Kidney epithelial cell (primary cell): Measurements from ENCODE around the gene GPR158. TPM values are rescaled to one million over a fixed set of nuclear protein-coding genes. Genes with fewer than 3 reads are reported as not detected.

Experiments
- DNase-seq: peaks from one replicate; pipeline ENCODE4 v3.0.0-alpha.2; 2010; ENCODE audit warnings: low read depth
- H3K27me3 ChIP-seq: 2 replicates; pipeline ENCODE4 v1.6.0; 2011; ENCODE audit warnings: low read length; ENCODE audit not compliant: control insufficient read depth, insufficient read depth
- H3K36me3 ChIP-seq: 2 replicates; pipeline ENCODE4 v1.5.1; 2011; ENCODE audit warnings: low read length; ENCODE audit not compliant: control insufficient read depth, insufficient read depth
- H3K4me3 ChIP-seq: 2 replicates; pipeline ENCODE4 v1.5.1; 2011; ENCODE audit warnings: low read depth, mild to moderate bottlenecking, control low read depth, low read length
- total RNA-seq: library from RNA; depleted of rRNA; stranded (reverse); fragments of >200 nt; gene quantifications from 2 replicates; pipeline ENCODE4 v1.2.3, GENCODE V29; 2015
- TF ChIP-seq, protein P1 (sequence below): IDR thresholded peaks from 2 replicates; pipeline ENCODE4 v1.5.1; 2011; ENCODE audit warnings: mild to moderate bottlenecking, moderate library complexity, low read length, control low read depth, inconsistent platforms; ENCODE audit not compliant: insufficient read depth, poor library complexity, severe bottlenecking

The GPR158 gene
- total RNA-seq, 1 donor from 2014 or later: not detected

DNA sequence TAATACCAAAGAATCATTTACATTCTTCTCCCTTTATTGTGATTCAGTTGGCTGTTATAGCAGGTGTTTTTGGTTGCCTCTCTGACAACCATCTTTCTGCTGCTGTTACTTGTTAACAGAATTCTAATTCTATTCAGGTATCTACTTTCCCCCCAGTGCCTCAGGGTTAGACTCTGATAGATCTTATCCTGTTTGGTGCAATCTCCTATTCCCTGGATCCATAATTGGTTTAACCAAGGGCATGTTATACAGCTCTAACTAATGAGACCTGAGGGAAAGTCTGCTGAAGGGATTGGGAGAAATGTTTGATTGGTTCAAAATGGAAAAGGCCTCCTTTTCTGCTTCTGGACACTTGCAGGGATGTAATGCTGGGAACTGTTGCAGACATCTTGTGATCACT is 161.5 kb downstream of the GPR158 start:
- Histone ChIP-seq H3K27me3 (no peaks in the 10 kb centered on the region), H3K4me3 (no peak overlapping the region), H3K36me3 (no peaks in the 10 kb centered on the region)
- DNase-seq: no peak
- TF ChIP-seq, protein P1, sequence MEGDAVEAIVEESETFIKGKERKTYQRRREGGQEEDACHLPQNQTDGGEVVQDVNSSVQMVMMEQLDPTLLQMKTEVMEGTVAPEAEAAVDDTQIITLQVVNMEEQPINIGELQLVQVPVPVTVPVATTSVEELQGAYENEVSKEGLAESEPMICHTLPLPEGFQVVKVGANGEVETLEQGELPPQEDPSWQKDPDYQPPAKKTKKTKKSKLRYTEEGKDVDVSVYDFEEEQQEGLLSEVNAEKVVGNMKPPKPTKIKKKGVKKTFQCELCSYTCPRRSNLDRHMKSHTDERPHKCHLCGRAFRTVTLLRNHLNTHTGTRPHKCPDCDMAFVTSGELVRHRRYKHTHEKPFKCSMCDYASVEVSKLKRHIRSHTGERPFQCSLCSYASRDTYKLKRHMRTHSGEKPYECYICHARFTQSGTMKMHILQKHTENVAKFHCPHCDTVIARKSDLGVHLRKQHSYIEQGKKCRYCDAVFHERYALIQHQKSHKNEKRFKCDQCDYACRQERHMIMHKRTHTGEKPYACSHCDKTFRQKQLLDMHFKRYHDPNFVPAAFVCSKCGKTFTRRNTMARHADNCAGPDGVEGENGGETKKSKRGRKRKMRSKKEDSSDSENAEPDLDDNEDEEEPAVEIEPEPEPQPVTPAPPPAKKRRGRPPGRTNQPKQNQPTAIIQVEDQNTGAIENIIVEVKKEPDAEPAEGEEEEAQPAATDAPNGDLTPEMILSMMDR: no peak

DNA sequence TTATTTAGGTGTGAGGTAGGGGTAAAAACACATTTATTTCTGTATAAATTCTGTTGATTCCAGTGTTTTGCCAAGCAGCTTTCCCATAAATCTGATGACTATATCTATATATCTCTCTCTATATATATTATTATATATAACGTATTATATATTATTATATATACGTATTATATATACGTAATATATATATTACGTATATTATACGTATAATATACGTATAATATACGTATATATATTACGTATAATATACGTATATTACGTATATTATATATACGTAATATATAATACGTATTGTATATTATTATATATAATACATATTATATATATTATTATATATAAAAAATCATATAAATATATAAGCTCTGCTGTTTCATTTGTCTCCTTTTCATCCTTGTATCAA is 163.5 kb downstream of the GPR158 start:
- no peak for DNase-seq
- TF ChIP-seq, protein P1: no peak
- no peaks in the 10 kb centered on the region for H3K36me3 ChIP-seq
- no peaks in the 10 kb centered on the region for H3K27me3 ChIP-seq
- H3K4me3 ChIP-seq: no peak overlapping the region

DNA sequence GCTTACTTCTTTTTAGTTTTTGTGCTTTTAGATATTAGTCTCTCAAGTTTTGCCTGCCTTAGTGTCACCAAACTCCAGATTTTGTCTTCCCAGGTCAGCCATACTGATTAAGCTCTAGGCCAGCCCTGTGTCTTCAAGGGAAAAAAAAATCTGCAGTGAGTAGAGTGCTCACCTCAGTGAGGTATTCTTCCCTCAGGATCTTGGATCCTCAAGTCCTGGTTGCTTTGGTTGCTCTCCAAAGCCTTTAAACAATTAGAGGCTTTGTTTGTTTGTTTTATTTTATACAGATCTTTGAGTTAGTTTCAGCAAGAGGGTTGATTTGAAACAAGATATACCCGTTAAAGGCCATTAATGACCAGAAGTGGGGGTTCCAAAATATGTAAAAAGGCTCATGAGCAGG is 165.2 kb downstream of the GPR158 start:
- no peak for DNase-seq
- Histone ChIP-seq H3K4me3 (no peak overlapping the region), H3K36me3 (no peaks in the 10 kb centered on the region), H3K27me3 (no peaks in the 10 kb centered on the region)
- TF ChIP-seq, protein P1: no peak

DNA sequence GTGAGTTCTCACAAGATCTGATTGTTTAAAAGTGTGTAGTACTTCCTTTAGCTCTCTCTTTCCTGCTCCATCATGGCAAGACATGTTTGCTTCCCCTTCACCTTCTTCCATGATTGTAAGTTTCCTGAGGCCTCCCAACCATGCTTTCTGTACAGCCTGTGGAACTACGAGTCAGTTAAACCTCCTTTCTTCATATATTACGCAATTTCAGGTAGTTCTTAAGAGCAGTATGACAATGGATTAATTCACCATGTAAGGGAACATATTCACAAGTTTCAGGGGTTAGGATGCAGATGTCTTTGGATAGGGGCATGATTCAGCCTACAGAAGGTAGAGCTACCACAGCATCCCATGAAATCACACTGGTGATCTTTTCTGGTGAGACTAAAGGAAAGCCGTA is 174.7 kb downstream of the GPR158 start:
- Histone ChIP-seq H3K4me3 (no peak overlapping the region), H3K36me3 (no peaks in the 10 kb centered on the region), H3K27me3 (no peaks in the 10 kb centered on the region)
- DNase-seq: no peak
- TF ChIP-seq, protein P1: no peak

DNA sequence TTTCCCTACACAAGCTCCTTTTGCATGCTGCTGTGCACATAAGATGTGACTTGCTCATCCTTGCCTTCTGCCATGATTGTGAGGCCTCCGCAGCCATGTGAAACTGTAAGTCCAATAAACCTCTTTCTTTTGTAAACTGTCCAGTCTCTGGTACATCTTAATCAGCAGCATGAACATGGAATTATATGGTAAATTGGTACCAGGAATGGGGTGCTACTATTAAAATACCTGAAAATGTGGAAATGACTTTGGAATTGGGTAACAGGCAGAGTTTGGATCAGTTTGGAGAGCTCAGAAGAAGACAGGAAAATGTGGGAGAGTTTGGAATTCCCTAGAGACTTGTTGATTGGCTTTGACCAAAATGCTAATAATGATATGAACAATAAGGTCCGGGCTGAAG is 181.8 kb downstream of the GPR158 start:
- Histone ChIP-seq H3K4me3 (no peak overlapping the region), H3K36me3 (no peaks in the 10 kb centered on the region), H3K27me3 (no peaks in the 10 kb centered on the region)
- DNase-seq: no peak
- TF ChIP-seq, protein P1: no peak

DNA sequence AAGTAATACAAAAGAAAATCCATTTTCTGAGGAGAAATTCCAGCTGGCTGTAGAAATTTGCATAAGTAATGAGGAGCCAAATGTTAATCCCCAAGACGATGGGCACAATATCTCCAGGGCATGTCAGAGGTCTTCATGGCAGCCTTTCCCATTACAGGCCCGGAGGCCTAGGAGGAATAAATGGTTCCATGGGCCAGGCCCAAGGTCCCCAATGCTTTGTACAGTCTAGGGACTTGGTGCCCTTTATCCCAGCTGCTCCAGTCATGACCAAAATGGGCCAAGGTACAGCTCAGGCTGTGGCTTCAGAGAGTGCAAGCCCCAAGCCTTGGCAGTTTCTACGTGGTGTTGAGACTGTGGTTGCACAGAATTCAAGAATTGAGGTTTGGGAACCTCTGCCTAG is 182.5 kb downstream of the GPR158 start:
- H3K4me3 ChIP-seq: no peak overlapping the region
- TF ChIP-seq, protein P1: no peak

More for the DNA sequence above, 182.5 kb downstream of the GPR158 start:
- H3K36me3 ChIP-seq: no peaks in the 10 kb centered on the region
- no peaks in the 10 kb centered on the region for H3K27me3 ChIP-seq
- no peak for DNase-seq
